ENCODE measurements around the gene ZNF782.
"Not testable (repeated sequence)": the region's sequence is repeated elsewhere in the genome, so short reads cannot be mapped to it uniquely, and the experiment has no call there.

The ZNF782 gene

GRCh38 chr9:96867079-96867804 is 12.9 kb upstream of the ZNF782 start:
- no peaks in the 10 kb centered on the region for H3K4me1 Mint-ChIP-seq
- no peak for DNase-seq (ENCODE audit: low spot score in 2 of 2)
- H3K9me3 Mint-ChIP-seq, result peaks cover 4% of the 10 kb centered on the region
- H3K36me3 Mint-ChIP-seq, result peaks cover 9% of the 10 kb centered on the region
- H3K4me3 Mint-ChIP-seq, result no peak overlapping the region
- H3K27ac Mint-ChIP-seq, result no peak overlapping the region
- H3K27me3 Mint-ChIP-seq, result no peaks in the 10 kb centered on the region
- ATAC-seq (ENCODE audit: low read depth), result no peak

DNA sequence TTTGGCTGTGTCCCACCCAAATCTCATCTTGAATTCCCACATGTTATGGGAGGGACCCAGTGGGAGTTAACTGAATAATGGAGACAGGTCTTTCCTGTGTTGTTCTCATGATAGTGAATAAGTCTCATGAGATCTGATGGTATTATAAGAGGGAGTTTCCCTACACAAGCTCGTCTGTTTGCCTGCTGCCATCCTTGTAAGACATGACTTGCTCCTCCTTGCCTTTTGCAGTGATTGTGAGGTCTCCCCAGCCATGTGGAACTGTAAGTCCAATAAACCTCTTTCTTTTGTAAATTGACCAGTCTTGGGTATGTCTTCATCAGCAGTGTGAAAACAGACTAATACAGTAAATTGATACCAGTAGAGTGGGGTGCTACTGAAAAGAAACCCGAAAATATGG is 10.9 kb upstream of the ZNF782 start:
- ATAC-seq (ENCODE audit: low read depth), result not testable (repeated sequence)

DNA sequence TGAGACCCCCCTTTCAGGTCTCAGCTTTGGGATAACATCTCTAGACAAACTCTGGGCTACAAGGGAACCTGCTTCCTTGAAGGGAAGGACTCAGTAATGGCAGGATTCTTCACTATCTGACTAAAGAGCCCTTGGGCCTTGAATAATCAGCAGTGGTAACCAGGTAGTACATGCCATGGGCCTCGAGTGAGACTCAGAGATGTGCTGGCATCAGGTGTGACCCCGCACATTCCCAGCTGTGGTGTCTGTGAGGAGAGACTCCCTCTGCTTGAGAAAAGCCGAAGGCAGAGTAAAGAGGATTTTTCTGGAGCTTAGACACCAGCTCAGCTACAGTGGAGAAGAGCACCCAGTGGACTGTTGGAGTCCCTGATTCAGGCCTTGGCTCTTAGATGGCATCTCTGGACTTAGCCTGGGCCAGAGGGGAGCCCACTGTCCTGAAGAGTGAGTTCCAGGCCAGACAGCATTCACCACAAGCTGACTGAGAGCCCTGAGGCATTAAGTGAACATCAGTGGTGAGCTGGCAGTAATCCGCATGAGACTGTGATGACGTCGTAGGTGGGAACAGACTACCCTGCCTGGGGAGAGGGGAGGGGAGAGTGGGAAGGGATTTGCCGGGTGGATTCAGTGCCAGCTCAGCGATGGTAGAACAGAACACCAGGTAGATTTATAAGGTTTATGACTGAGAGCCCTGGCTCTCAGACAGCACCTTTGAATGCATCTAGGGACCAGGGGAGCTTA is 5.3 kb upstream of the ZNF782 start:
- Mint-ChIP-seq H3K4me3 (no peak overlapping the region), H3K4me1 (peaks cover 5% of the 10 kb centered on the region), H3K27ac (no peak overlapping the region), H3K36me3 (no peaks in the 10 kb centered on the region), H3K27me3 (peaks cover 4% of the 10 kb centered on the region), H3K9me3 (no peaks in the 10 kb centered on the region)
- DNase-seq (ENCODE audit: low spot score in 2 of 2) (no peak), ATAC-seq (ENCODE audit: low read depth) (no peak)

More for the DNA sequence above, 10.9 kb upstream of the ZNF782 start:
- not testable (repeated sequence) for H3K27ac Mint-ChIP-seq; H3K4me1 Mint-ChIP-seq; H3K36me3 Mint-ChIP-seq; H3K9me3 Mint-ChIP-seq; H3K4me3 Mint-ChIP-seq; H3K27me3 Mint-ChIP-seq; DNase-seq (ENCODE audit: low spot score in 2 of 2)

- DNase-seq (ENCODE audit: low spot score in 2 of 2), result no peak
- no peaks in the 10 kb centered on the region for H3K36me3 Mint-ChIP-seq
- no peak for ATAC-seq (ENCODE audit: low read depth)
- H3K9me3 Mint-ChIP-seq, result no peaks in the 10 kb centered on the region
- no peak overlapping the region for H3K4me3 Mint-ChIP-seq
- H3K27me3 Mint-ChIP-seq, result peaks cover 4% of the 10 kb centered on the region
- no peak overlapping the region for H3K27ac Mint-ChIP-seq
- H3K4me1 Mint-ChIP-seq, result peaks cover 5% of the 10 kb centered on the region
Observed at GRCh38 chr9:96858670-96859069, 4.4 kb upstream of the ZNF782 start.

GRCh38 chr9:96858018-96858573 is 3.8 kb upstream of the ZNF782 start:
- DNase-seq (ENCODE audit: low spot score in 2 of 2) (no peak), ATAC-seq (ENCODE audit: low read depth) (no peak)
- H3K4me1 Mint-ChIP-seq, result peaks cover 10% of the 10 kb centered on the region
- no peaks in the 10 kb centered on the region for H3K9me3 Mint-ChIP-seq
- H3K27ac Mint-ChIP-seq, result no peak overlapping the region
- H3K4me3 Mint-ChIP-seq, result no peak overlapping the region
- no peaks in the 10 kb centered on the region for H3K36me3 Mint-ChIP-seq
- peaks cover 4% of the 10 kb centered on the region for H3K27me3 Mint-ChIP-seq

GRCh38 chr9:96856363-96857286 is 2.3 kb upstream of the ZNF782 start:
- peak; percentile 65 for ATAC-seq (ENCODE audit: low read depth)
- H3K36me3 Mint-ChIP-seq, result no peaks in the 10 kb centered on the region
- no peak overlapping the region for H3K27ac Mint-ChIP-seq
- peaks cover 4% of the 10 kb centered on the region for H3K27me3 Mint-ChIP-seq
- no peak overlapping the region for H3K4me3 Mint-ChIP-seq
- peaks cover 21% of the 10 kb centered on the region for H3K4me1 Mint-ChIP-seq
- DNase-seq (ENCODE audit: low spot score in 2 of 2), result peak; percentile 60 to 67
- H3K9me3 Mint-ChIP-seq, result no peaks in the 10 kb centered on the region

DNA sequence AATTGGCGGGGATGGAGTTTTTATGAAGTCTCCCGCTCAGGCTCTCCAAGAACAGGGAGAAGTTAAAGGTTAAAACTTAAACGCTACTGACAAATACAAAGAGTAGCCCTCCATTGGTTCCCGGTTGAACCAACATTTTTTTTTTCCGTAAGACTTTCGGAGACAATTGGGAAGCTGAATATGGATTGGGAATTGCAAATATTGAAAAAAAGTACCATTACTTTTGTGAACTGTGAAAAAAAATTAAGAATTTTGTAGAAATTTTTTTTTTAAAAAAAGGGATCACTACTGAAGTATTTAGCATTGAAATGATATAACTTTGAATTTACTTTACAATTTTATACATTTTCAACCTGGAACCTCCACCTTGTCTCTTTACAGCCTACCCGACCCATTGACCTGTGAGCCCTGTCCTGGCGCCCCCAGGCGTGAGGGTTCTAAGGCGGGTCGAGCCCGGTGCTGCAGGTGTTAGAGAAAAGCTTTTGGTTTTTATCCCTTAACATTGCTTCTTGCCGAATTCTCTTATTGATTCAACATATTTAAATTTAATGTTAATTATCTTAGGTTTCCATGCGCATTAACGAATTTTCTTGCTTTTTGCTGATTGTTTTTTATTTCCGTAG is 448 bp upstream of the ZNF782 start:
- peaks cover 4% of the 10 kb centered on the region for H3K27me3 Mint-ChIP-seq
- H3K4me1 Mint-ChIP-seq, result peaks cover 25% of the 10 kb centered on the region
- DNase-seq (ENCODE audit: low spot score in 2 of 2) (no peak), ATAC-seq (ENCODE audit: low read depth) (no peak)
- H3K4me3 Mint-ChIP-seq, result peak overlapping the region; percentile 99
- no peaks in the 10 kb centered on the region for H3K9me3 Mint-ChIP-seq
- H3K27ac Mint-ChIP-seq, result peak overlapping the region; percentile 94
- H3K36me3 Mint-ChIP-seq, result peaks cover 4% of the 10 kb centered on the region

GRCh38 chr9:96852676-96853075 is 1.6 kb downstream of the ZNF782 start:
- DNase-seq (ENCODE audit: low spot score in 2 of 2) (no peak), ATAC-seq (ENCODE audit: low read depth) (no peak)
- H3K9me3 Mint-ChIP-seq, result no peaks in the 10 kb centered on the region
- peak overlapping the region; percentile 94 for H3K27ac Mint-ChIP-seq
- H3K36me3 Mint-ChIP-seq, result peaks cover 13% of the 10 kb centered on the region
- peaks cover 35% of the 10 kb centered on the region for H3K4me1 Mint-ChIP-seq
- H3K27me3 Mint-ChIP-seq, result peaks cover 4% of the 10 kb centered on the region
- H3K4me3 Mint-ChIP-seq, result peak overlapping the region; percentile 99

- H3K9me3 Mint-ChIP-seq, result peaks cover 9% of the 10 kb centered on the region
- H3K36me3 Mint-ChIP-seq, result peaks cover 62% of the 10 kb centered on the region
- H3K4me1 Mint-ChIP-seq, result peaks cover 22% of the 10 kb centered on the region
- H3K4me3 Mint-ChIP-seq, result no peak overlapping the region
- no peak for ATAC-seq (ENCODE audit: low read depth)
- no peaks in the 10 kb centered on the region for H3K27me3 Mint-ChIP-seq
- no peak for DNase-seq (ENCODE audit: low spot score in 2 of 2)
- no peak overlapping the region for H3K27ac Mint-ChIP-seq
Observed at GRCh38 chr9:96844040-96844439, 10.3 kb downstream of the ZNF782 start.

DNA sequence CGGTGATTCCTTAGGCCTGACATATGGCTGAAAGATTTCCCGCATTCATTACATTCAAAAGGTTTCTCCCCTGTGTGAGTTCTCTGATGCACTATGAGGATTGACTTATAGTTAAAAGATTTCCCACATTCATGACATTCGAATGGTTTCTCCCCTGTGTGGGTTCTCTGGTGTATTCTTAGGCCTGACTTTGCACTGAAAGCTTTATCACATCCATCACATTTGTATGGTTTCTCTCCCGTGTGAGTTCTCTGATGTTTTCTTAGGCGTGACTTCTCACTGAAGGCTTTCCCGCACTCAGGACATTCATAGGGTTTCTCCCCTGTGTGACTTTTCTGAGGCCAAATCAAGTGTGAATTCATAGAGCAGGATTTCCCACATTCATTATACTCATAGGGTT is 35.8 kb downstream of the ZNF782 start:
- no peak for DNase-seq (ENCODE audit: low spot score in 2 of 2)
- peaks cover 48% of the 10 kb centered on the region for H3K36me3 Mint-ChIP-seq
- H3K4me1 Mint-ChIP-seq, result no peaks in the 10 kb centered on the region
- ATAC-seq (ENCODE audit: low read depth), result no peak
- no peaks in the 10 kb centered on the region for H3K27me3 Mint-ChIP-seq
- no peak overlapping the region for H3K27ac Mint-ChIP-seq
- H3K9me3 Mint-ChIP-seq, result peaks cover 30% of the 10 kb centered on the region
- H3K4me3 Mint-ChIP-seq, result no peak overlapping the region

GRCh38 chr9:96817973-96818372 is 36.3 kb downstream of the ZNF782 start:
- peaks cover 48% of the 10 kb centered on the region for H3K36me3 Mint-ChIP-seq
- no peak overlapping the region for H3K27ac Mint-ChIP-seq
- no peaks in the 10 kb centered on the region for H3K4me1 Mint-ChIP-seq
- no peaks in the 10 kb centered on the region for H3K27me3 Mint-ChIP-seq
- H3K9me3 Mint-ChIP-seq, result peaks cover 30% of the 10 kb centered on the region
- ATAC-seq (ENCODE audit: low read depth) (no peak), DNase-seq (ENCODE audit: low spot score in 2 of 2) (no peak)
- no peak overlapping the region for H3K4me3 Mint-ChIP-seq

DNA sequence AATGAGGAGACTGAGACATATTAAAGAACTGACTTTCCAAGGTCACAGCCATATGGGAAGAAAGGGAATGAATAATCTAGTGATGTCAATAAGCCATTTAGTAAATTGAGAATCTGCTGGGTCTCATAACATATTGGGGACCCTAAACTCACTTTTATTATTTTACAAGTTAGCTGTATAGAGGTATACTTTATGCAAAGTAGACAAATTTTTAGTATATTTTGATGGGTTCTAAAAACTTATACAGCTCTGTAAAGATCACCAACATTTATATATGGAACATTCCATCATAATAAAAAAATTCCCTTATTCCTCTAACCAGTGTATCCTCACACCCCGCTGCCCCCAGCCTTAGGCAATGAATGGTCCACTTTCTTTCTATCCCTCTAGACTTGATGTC is 40.7 kb downstream of the ZNF782 start:
- no peak for ATAC-seq (ENCODE audit: low read depth)
- peaks cover 20% of the 10 kb centered on the region for H3K36me3 Mint-ChIP-seq
- H3K4me1 Mint-ChIP-seq, result no peaks in the 10 kb centered on the region
- DNase-seq (ENCODE audit: low spot score in 2 of 2), result no peak
- peaks cover 30% of the 10 kb centered on the region for H3K9me3 Mint-ChIP-seq
- H3K27me3 Mint-ChIP-seq, result no peaks in the 10 kb centered on the region
- no peak overlapping the region for H3K4me3 Mint-ChIP-seq
- no peak overlapping the region for H3K27ac Mint-ChIP-seq

- H3K27ac Mint-ChIP-seq; DNase-seq (ENCODE audit: low spot score in 2 of 2); H3K27me3 Mint-ChIP-seq; ATAC-seq (ENCODE audit: low read depth); H3K4me1 Mint-ChIP-seq; H3K4me3 Mint-ChIP-seq: not testable (repeated sequence)
- Mint-ChIP-seq H3K9me3 (peaks cover 17% of the 10 kb centered on the region), H3K36me3 (peaks cover 44% of the 10 kb centered on the region)
Observed at GRCh38 chr9:96798959-96799358, 55.4 kb downstream of the ZNF782 start.

Measured in memory B cell (primary cell).